Sigmoid colon (tissue), 7 donors: ENCODE measurements around the gene IL15RA. TPM values are rescaled to one million over a fixed set of nuclear protein-coding genes. Genes with fewer than 3 reads are reported as not detected.

ENCODE experiments used
- DNase-seq: peaks from one replicate; pipeline ENCODE4 v3.0.0-alpha.2; 2019
- H3K27ac ChIP-seq, 4 donors: fragments of 200-600 bp; sonication (generic); one replicate each; pipeline ENCODE4 v1.5.1; 2016 to 2019; ENCODE audit warnings: mild to moderate bottlenecking in 1 of 4
- H3K27me3 ChIP-seq, 3 donors: fragments of 200-600 bp; sonication (generic); one replicate each; pipeline ENCODE4 v1.5.1; 2019; ENCODE audit warnings: mild to moderate bottlenecking in 1 of 3
- H3K36me3 ChIP-seq, 4 donors: fragments of 200-600 bp; sonication (generic); one replicate each; pipeline ENCODE4 v1.5.1; 2016 to 2019
- H3K4me1 ChIP-seq, 4 donors: fragments of 200-600 bp; sonication (generic); one replicate each; pipeline ENCODE4 v1.5.1; 2017 to 2019
- H3K4me3 ChIP-seq, 4 donors: fragments of 200-600 bp; sonication (generic); one replicate each; pipeline ENCODE4 v1.5.1; 2017 to 2019; ENCODE audit warnings: mild to moderate bottlenecking in 2 of 4, moderate library complexity in 1 of 4
- H3K9me3 ChIP-seq, 4 donors: fragments of 200-600 bp in 3 of 4; sonication (generic) in 3 of 4; one replicate each; pipeline versions ENCODE4 v1.5.1 to v1.6.1; 2013 to 2019
- EP300 ChIP-seq, 4 donors: sonication (generic); formaldehyde crosslinking; IDR thresholded peaks; one replicate each; pipeline ENCODE4 v1.6.1; 2017; ENCODE audit warnings: antibody characterized with exemption in 4 of 4
- POLR2A ChIP-seq, 2 donors: fragments of 450-650 bp; IDR thresholded peaks; one replicate each; pipeline ENCODE4 v1.6.1; 2016; ENCODE audit warnings: antibody characterized with exemption in 2 of 2, mild to moderate bottlenecking in 2 of 2, moderate library complexity in 2 of 2
- POLR2AphosphoS5 ChIP-seq, 4 donors: sonication (generic); formaldehyde crosslinking; IDR thresholded peaks; one replicate each; pipeline ENCODE4 v1.6.1; 2017; ENCODE audit warnings: antibody characterized with exemption in 4 of 4
- WGBS, 2 donors: extraction: QIAGEN DNeasy Blood & Tissue Kit; methylation state at CpG; one replicate each; pipeline ENCODE4 v1.1.7; 2013; 5-methylcytosine and 5-hydroxymethylcytosine counted together
- intact Hi-C: fragments of 100-400 bp; cut with DNase I; formaldehyde crosslinking; loops from one replicate; pipeline ENCODE4 v1.15.1; 2023
- polyA plus RNA-seq, 3 donors: library from polyadenylated mRNA; stranded (reverse); fragments of 200-250 nt; gene quantifications; one replicate each; pipeline ENCODE4 v1.2.3, GENCODE V29; 2013
- total RNA-seq, 4 donors: library from RNA; depleted of rRNA; stranded (reverse); fragments of >200 nt; gene quantifications; one replicate each; pipeline ENCODE4 v1.1.0, GENCODE V29; 2016
- TF ChIP-seq, protein P1 (sequence below), 4 experiments: fragments of 450-650 bp in 3 of 4; fragments of 200-600 bp in 1 of 4; IDR thresholded peaks; one replicate each; pipeline ENCODE4 v1.5.1; 2016 to 2019; ENCODE audit warnings: antibody characterized with exemption in 4 of 4, mild to moderate bottlenecking in 3 of 4, moderate library complexity in 2 of 4
- donor health status: healthy with polysubstance abuse.
- donor health status: Bipolar disorder and iron deficiency.
- donor health status: healthy.

The IL15RA gene
- total and polyA plus RNA-seq, 7 donors = 5.5 to 23.7 (median 15.8) TPM

DNA sequence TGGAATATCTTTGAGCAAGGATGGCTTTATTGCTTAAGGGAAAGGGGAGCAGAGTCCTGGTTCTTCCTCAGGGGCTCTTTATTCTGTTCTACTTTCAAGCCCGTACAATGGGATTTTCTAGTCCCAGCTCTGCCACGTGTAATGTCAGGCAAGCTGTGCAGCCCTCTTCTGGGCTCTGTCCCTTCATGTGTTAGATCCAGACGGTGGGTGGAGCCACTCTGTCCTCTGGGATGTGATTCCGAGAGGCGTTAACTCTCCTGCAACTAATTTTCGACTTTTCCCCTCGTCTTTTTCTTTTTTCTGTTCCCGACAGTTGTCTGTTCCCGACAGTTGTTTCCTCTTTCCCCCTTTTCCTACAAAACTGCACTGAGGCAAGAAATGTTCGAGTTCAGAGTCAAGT, 52.5 kb downstream of the IL15RA start:
- 94% methylated on average over 10 of the region's 10 CpGs for WGBS, 2 donors
- H3K27ac ChIP-seq = no peak overlapping the region
- peaks cover 34 to 100% (median 71%) of the 10 kb centered on the region in 4 donors for H3K36me3 ChIP-seq
- intact Hi-C loops = no loop called here
- DNase-seq = no peak
- no peaks in the 10 kb centered on the region for H3K27me3 ChIP-seq
- H3K4me1 ChIP-seq = no peaks in the 10 kb centered on the region
- no peak overlapping the region for H3K4me3 ChIP-seq
- TF ChIP-seq POLR2AphosphoS5 (IDR thresholded peaks at IDR 0.05) = no peak
- H3K9me3 ChIP-seq = no peaks in the 10 kb centered on the region

DNA sequence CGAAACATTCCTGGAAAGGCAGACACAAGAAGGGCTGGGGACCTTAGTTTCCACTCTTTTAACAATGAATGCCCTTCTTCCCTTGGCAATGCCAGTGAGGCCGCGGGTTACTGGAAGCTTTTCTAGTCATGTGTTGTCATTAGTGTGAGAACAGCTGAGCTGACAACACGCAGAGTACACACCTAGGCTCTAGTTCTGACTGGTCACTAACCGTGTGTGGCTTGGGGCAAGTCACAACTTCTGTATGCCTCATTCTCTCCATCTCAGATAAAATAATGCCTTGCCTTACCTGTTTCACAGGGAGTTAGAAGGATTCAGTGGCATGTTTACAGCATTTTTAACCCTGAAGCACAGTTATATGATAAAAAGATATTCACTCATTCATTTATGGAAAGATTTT, 55.6 kb downstream of the IL15RA start:
- H3K27ac ChIP-seq = no peak overlapping the region
- no peaks in the 10 kb centered on the region for H3K4me1 ChIP-seq
- TF ChIP-seq, protein P1, sequence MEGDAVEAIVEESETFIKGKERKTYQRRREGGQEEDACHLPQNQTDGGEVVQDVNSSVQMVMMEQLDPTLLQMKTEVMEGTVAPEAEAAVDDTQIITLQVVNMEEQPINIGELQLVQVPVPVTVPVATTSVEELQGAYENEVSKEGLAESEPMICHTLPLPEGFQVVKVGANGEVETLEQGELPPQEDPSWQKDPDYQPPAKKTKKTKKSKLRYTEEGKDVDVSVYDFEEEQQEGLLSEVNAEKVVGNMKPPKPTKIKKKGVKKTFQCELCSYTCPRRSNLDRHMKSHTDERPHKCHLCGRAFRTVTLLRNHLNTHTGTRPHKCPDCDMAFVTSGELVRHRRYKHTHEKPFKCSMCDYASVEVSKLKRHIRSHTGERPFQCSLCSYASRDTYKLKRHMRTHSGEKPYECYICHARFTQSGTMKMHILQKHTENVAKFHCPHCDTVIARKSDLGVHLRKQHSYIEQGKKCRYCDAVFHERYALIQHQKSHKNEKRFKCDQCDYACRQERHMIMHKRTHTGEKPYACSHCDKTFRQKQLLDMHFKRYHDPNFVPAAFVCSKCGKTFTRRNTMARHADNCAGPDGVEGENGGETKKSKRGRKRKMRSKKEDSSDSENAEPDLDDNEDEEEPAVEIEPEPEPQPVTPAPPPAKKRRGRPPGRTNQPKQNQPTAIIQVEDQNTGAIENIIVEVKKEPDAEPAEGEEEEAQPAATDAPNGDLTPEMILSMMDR (IDR thresholded peaks at IDR 0.05) = no peak
- TF ChIP-seq POLR2AphosphoS5 (IDR thresholded peaks at IDR 0.05) (no peak), POLR2A (IDR thresholded peaks at IDR 0.05) (no peak), EP300 (IDR thresholded peaks at IDR 0.05) (no peak)
- no peaks in the 10 kb centered on the region for H3K27me3 ChIP-seq
- no peak overlapping the region for H3K4me3 ChIP-seq
- intact Hi-C loops = no loop called here
- DNase-seq = no peak
- WGBS, 2 donors = 93 to 94% methylated on average over 5 of the region's 5 CpGs
- peaks cover 38 to 100% (median 73%) of the 10 kb centered on the region in 4 donors for H3K36me3 ChIP-seq
- H3K9me3 ChIP-seq = no peaks in the 10 kb centered on the region

DNA sequence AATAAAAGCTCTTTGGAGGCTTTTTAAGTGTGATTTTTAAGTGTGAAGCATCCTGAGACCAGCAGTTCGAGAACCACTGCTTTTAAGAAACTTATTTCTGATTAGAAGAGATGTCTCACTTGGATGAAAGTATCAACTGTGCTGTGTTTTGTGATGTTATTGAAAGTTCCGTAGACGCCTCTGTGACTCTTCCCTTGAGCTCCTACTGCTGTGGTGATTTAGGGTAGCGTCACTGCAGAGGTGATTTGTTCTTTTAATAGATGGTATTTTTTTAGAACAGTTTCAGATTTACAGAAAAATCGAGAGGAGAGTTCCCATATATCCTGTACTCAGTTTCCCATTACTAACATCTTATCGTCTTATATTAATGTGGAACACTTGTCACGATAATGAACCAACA, 57.8 kb downstream of the IL15RA start:
- H3K27ac ChIP-seq = no peak overlapping the region
- peaks cover 29 to 100% (median 76%) of the 10 kb centered on the region in 4 donors for H3K36me3 ChIP-seq
- H3K4me1 ChIP-seq = no peaks in the 10 kb centered on the region
- H3K9me3 ChIP-seq = no peaks in the 10 kb centered on the region
- TF ChIP-seq, protein P1 (IDR thresholded peaks at IDR 0.05) = no peak
- TF ChIP-seq POLR2AphosphoS5 (IDR thresholded peaks at IDR 0.05) = no peak
- no peak for TF ChIP-seq POLR2A (IDR thresholded peaks at IDR 0.05)
- no peak for TF ChIP-seq EP300 (IDR thresholded peaks at IDR 0.05)
- no peaks in the 10 kb centered on the region for H3K27me3 ChIP-seq
- H3K4me3 ChIP-seq = no peak overlapping the region
- WGBS, 2 donors = 95 to 97% methylated on average over 7 of the region's 7 CpGs
- intact Hi-C loops = no loop called here
- no peak for DNase-seq

DNA sequence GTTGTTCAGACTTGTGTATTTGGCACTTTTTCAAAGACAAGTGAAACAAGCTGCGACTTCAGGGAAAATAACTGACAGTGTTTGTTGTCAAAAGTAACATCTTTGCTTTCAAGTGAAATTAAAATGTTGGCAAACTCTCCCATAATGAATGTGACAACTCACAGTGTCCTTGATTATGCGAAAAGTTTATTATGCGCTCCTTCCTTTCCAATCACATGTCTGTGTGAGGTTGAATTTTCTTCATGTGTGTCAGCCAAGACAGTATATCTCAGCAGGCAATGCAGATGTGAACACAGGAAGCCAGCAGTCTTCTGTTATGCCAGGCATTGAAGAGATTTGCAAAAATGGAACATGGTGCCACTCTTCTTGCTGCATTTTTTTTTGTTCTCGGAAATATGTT, 58.6 kb downstream of the IL15RA start:
- H3K4me3 ChIP-seq = no peak overlapping the region
- H3K27ac ChIP-seq = no peak overlapping the region
- H3K36me3 ChIP-seq = peaks cover 26 to 100% (median 75%) of the 10 kb centered on the region in 4 donors
- H3K9me3 ChIP-seq = no peaks in the 10 kb centered on the region
- H3K27me3 ChIP-seq = no peaks in the 10 kb centered on the region
- DNase-seq = no peak
- intact Hi-C loops = no loop called here
- TF ChIP-seq EP300 (IDR thresholded peaks at IDR 0.05) = no peak
- TF ChIP-seq POLR2A (IDR thresholded peaks at IDR 0.05) = no peak
- TF ChIP-seq, protein P1 (IDR thresholded peaks at IDR 0.05) = no peak
- no peak for TF ChIP-seq POLR2AphosphoS5 (IDR thresholded peaks at IDR 0.05)
- WGBS, 2 donors = 95 to 97% methylated on average over 4 of the region's 4 CpGs
- no peaks in the 10 kb centered on the region for H3K4me1 ChIP-seq

DNA sequence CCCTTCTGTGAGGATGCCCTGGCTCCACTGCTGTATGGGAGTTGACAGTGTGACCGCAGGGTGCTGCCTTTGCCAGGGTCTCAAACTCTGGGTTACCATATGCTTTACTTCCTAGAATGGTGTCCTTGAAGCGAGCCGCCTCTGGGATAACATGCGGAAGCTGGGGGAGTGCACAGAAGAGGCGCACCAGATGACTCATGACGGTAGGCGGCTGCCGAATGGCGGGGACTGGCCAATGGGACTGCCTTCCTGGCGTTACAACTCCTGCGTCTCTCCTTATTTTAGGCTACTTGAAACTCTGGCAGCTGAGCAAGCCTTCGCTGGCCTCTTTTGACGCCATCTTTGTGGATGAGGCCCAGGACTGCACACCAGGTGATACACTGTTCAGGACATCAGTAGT, 60.0 kb downstream of the IL15RA start:
- Histone ChIP-seq H3K4me1 (no peaks in the 10 kb centered on the region), H3K27me3 (no peaks in the 10 kb centered on the region), H3K27ac (no peak overlapping the region), H3K4me3 (no peak overlapping the region), H3K9me3 (no peaks in the 10 kb centered on the region), H3K36me3 (peaks cover 19 to 100% (median 70%) of the 10 kb centered on the region in 4 donors)
- TF ChIP-seq POLR2AphosphoS5 (IDR thresholded peaks at IDR 0.05) (no peak), EP300 (IDR thresholded peaks at IDR 0.05) (no peak), POLR2A (IDR thresholded peaks at IDR 0.05) (no peak)
- TF ChIP-seq, protein P1 (IDR thresholded peaks at IDR 0.05) = no peak
- 96 to 98% methylated on average over 13 of the region's 13 CpGs for WGBS, 2 donors
- DNase-seq = no peak
- intact Hi-C loops = no loop called here
